H7 (cell line): Measurements from ENCODE around the gene CD47. TPM values are rescaled to one million over a fixed set of nuclear protein-coding genes. Genes with fewer than 3 reads are reported as not detected.
A peak's percentile ranks its signal among the peaks of the same experiment; 100 is the strongest.

Experiments
- DNase-seq: peaks from one replicate; pipeline ENCODE4 v3.0.0; 2012
- H3K27me3 ChIP-seq: 2 replicates; pipeline ENCODE4 v1.6.0; 2011; ENCODE audit warnings: mild to moderate bottlenecking, low read length; ENCODE audit not compliant: control insufficient read depth, insufficient read depth
- H3K36me3 ChIP-seq: replicated peaks from 2 replicates; pipeline ENCODE4 v1.5.1; 2011; ENCODE audit warnings: low read length; ENCODE audit not compliant: control insufficient read depth, insufficient read depth
- H3K4me3 ChIP-seq: 2 replicates; pipeline ENCODE4 v1.5.1; 2011; ENCODE audit warnings: low read depth, mild to moderate bottlenecking, control low read depth, low read length, moderate library complexity; ENCODE audit not compliant: insufficient read depth
- total RNA-seq: library from RNA; depleted of rRNA; stranded (reverse); fragments of >200 nt; shearing (Covaris generic); gene quantifications from 2 replicates; pipeline ENCODE4 v1.2.3, GENCODE V29; 2014; rRNA removed

The CD47 gene
- total RNA-seq: 8.3 and 14.4 TPM in 2 replicates

- DNase-seq: peak; percentile 99
- Histone ChIP-seq H3K4me3 (peak within 1 kb of the TSS; percentile 68), H3K27me3 (peaks cover 23% of the 10 kb centered on the region), H3K36me3 (no peaks in the 10 kb centered on the region)
Measured at GRCh38 chr3:108090701-108091497, at the start of gene CD47. Gene CD47, minus strand, starts transcription at chr3:108091031. Its CDS starts 123 bp downstream, at chr3:108090908.

DNA sequence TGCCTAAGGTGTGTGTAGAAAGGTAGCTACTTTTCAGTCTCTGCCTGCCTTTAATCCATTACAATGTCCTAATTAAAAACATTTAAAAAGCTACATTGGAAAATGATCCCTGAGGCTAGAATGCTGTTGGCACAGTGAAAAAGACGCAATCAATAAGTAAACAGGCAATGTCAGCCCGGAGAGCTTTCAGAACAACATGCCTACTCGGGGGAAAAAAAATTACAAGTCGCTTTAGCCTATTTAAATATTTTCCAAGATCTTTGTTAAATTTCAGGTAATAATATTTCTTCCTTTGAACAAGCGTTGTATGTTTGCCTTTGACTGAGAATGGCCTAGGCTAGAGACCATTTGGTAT is 46.6 kb upstream of the CD47 start:
- DNase-seq: no peak
- Histone ChIP-seq H3K36me3 (no peaks in the 10 kb centered on the region), H3K27me3 (no peaks in the 10 kb centered on the region), H3K4me3 (no peak overlapping the region)

- Histone ChIP-seq H3K27me3 (no peaks in the 10 kb centered on the region), H3K4me3 (no peak overlapping the region), H3K36me3 (no peaks in the 10 kb centered on the region)
- no peak for DNase-seq
Measured at GRCh38 chr3:108136561-108137459, 46.0 kb upstream of the CD47 start.

- no peaks in the 10 kb centered on the region for H3K36me3 ChIP-seq
- H3K27me3 ChIP-seq: no peaks in the 10 kb centered on the region
- no peak for DNase-seq
- no peak overlapping the region for H3K4me3 ChIP-seq
Measured at GRCh38 chr3:108134555-108134880, 43.7 kb upstream of the CD47 start.

DNA sequence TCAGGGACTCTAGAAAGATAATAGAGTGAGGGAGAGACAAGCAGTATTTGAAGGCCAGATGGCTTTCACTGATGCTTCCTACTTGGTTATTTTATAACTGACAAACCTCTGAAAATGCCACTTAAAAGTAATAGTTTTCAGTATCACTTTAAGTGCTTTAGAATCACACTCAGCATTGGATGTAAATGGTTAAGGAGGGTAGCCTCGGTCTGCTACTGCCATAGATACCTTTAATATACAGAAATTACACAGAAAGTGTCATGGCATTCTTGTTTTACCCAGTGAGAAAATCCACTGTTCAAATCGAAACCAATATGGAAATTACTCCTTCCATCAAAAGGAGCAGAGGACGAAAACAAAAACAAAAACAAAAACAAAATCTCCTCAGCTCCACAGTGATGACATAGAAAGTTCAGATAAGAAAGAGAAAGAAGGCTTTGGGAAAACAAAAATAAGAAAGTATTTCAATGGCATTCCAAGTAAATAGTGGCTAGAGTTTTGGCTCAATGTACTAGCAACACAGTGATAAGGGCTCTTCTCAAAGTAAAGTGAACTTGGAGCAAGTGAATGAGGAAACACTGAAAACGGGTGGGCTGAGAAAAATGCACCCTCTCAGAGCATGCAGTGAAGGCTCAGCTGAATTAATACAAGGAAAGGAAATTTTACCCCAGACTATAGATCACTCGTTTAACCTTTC is 43.2 kb upstream of the CD47 start:
- Histone ChIP-seq H3K4me3 (no peak overlapping the region), H3K36me3 (no peaks in the 10 kb centered on the region), H3K27me3 (no peaks in the 10 kb centered on the region)
- DNase-seq: no peak

GRCh38 chr3:108133048-108133369 is 42.2 kb upstream of the CD47 start:
- H3K4me3 ChIP-seq: no peak overlapping the region
- no peaks in the 10 kb centered on the region for H3K36me3 ChIP-seq
- H3K27me3 ChIP-seq: no peaks in the 10 kb centered on the region
- DNase-seq: no peak

- no peak for DNase-seq
- H3K36me3 ChIP-seq: no peaks in the 10 kb centered on the region
- H3K27me3 ChIP-seq: no peaks in the 10 kb centered on the region
- H3K4me3 ChIP-seq: no peak overlapping the region
Measured at GRCh38 chr3:108131475-108132134, 40.8 kb upstream of the CD47 start.

DNA sequence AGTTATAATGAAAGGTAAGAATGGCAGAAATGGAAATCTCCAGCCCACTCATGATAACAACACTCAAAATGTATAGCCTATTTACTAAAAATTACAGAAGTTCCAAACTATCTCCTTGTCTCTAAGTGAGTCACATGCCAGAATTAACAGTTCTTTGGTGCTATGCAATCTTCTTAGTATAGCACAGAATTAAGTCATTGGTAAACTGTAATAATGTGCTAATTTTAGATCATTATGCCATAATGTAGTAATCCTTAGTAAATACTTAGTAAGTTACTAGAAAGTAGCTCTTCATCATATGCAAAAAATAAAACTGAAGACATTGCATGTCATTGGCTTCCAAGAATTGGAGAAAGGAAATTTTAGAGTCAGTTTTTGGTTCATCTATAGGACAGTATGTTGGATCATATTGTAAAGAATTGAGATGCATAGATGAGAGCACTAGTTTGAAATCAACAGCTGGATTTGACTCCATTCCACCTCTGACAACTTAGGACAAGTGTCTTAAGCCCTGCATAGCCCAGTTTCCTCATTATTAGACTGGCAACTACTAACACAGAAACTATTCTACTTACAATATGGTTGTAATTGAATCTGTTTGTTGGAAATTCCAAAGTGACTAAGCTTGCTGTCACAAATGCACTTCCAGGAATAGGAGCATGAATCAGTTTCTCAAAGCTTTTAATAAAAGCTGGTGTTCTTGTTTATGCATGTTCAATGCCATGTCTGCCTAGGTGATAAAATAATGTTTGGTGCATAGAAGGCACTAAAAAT is 40.1 kb upstream of the CD47 start:
- Histone ChIP-seq H3K4me3 (no peak overlapping the region), H3K27me3 (no peaks in the 10 kb centered on the region), H3K36me3 (no peaks in the 10 kb centered on the region)
- no peak for DNase-seq

GRCh38 chr3:108130236-108130635 is 39.4 kb upstream of the CD47 start:
- H3K36me3 ChIP-seq: no peaks in the 10 kb centered on the region
- H3K4me3 ChIP-seq: no peak overlapping the region
- no peaks in the 10 kb centered on the region for H3K27me3 ChIP-seq
- no peak for DNase-seq

DNA sequence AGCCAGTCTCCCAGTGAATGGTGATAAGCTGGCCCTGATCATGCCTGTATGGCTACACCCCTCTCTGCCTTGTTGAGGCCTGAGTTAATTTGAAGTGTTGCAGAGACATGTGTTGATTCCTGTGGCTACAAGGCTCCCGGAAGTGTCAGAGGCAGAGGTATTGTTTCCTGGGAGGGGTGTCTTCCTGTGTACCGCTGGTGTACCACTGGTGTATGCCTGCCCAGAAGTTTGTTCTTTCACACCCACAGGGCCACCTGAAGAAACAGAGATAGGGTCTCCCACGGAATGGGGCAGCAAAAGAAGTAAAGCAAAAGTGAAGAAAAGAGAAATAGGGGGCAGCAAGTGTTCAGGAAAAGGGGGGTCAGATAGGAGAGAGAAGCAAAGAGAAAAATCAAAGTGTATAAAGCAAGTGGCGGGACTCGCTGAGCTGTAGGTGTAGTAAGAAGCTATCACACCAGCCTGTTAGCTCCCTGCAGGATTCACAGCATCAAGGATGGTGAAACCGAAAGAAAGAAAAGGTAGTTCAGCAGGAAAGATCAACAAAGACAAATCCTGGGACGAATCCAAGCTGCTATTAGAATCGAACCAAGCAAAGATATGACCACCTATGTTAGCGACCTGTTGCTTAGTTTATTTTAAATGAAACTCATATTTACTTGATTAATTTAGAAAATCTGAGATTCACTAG is 36.6 kb upstream of the CD47 start:
- H3K4me3 ChIP-seq: no peak overlapping the region
- no peaks in the 10 kb centered on the region for H3K27me3 ChIP-seq
- no peaks in the 10 kb centered on the region for H3K36me3 ChIP-seq
- no peak for DNase-seq

DNA sequence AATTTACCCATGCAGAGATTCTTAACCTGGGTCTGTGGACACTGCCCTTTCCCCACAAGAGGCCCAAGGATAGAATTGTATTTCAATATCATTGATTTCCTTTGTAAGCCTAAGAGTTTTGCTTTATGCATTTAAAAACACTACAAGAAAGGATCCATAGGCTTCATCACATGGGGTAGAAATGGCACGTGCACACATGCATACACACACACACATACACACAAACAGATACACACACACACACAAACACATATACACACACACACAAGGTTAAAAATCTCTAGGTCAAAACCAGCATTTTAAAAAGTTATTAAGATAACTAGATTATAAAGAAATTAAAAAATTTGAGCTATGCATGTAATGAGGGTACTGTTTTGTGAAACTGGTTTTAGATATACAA is 35.5 kb upstream of the CD47 start:
- Histone ChIP-seq H3K27me3 (no peaks in the 10 kb centered on the region), H3K36me3 (no peaks in the 10 kb centered on the region), H3K4me3 (no peak overlapping the region)
- no peak for DNase-seq

DNA sequence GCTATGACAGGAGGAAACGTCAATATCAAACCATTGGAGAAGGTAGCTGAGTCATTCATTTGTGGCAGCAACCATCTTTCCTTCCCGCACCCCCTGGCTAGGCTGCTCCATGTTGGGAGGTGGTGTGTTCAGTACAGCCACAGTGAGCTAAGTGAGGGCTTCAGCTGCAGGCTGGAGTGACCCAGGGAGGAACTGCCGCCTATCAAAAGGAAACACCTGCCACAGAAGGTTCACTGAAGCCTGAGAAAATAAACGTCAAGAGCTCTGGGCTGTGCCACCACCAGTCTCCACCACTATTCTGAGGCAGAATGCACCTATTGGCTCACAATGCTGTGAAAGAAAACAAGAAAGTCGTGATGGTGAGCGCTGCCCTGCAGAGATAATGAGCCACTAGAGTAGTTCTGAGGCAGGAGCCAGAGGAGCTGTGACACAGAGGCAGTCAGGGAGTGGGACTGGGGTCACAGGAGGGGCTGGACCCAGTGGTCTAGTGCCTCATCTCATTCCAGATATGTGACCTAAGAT is 34.8 kb upstream of the CD47 start:
- Histone ChIP-seq H3K27me3 (no peaks in the 10 kb centered on the region), H3K36me3 (no peaks in the 10 kb centered on the region), H3K4me3 (no peak overlapping the region)
- no peak for DNase-seq

DNA sequence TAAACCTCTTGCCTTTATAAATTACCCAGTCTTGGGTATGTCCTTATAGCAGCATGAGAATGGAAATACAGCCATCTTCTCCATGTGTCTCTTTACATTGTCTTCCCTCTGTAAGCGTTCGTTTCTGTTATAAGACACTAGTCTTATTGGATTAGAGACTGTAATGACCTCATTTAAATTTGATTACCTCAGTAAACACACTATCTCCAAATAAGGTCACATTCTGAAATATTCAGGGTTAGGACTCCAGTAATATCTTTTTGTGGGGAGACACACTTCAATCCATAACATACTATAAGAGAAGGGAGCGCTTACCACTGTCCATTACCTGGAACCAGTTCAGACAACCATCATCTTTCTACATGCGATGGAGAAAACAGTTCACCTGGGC is 34.3 kb upstream of the CD47 start:
- no peak overlapping the region for H3K4me3 ChIP-seq
- no peaks in the 10 kb centered on the region for H3K27me3 ChIP-seq
- no peak for DNase-seq
- no peaks in the 10 kb centered on the region for H3K36me3 ChIP-seq
